Mesendoderm (in vitro differentiated cells): ENCODE measurements around the gene KREMEN2.

Experiments
- DNase-seq: peaks from one replicate; pipeline ENCODE4 v3.0.0; 2013
- H2AK5ac ChIP-seq: 2 replicates; pipeline ENCODE4 v1.6.1; 2013; ENCODE audit warnings: low read length, inconsistent platforms
- H2BK120ac ChIP-seq: 2 replicates; pipeline ENCODE4 v1.6.1; 2013; ENCODE audit warnings: low read depth, mild to moderate bottlenecking, low read length, moderate library complexity, mixed read lengths
- H2BK15ac ChIP-seq: replicated peaks from 2 replicates; pipeline ENCODE4 v1.6.1; 2013; ENCODE audit warnings: low read depth, mild to moderate bottlenecking, moderate library complexity
- H2BK5ac ChIP-seq: 2 replicates; pipeline ENCODE4 v1.6.1; 2013; ENCODE audit warnings: low read length, inconsistent platforms
- H3K18ac ChIP-seq: 2 replicates; pipeline ENCODE4 v1.6.1; 2013; ENCODE audit warnings: mild to moderate bottlenecking, low read length, mixed read lengths
- H3K23ac ChIP-seq: one replicate; pipeline ENCODE4 v1.6.1; 2013; ENCODE audit warnings: low read length
- H3K27ac ChIP-seq: 2 replicates; pipeline ENCODE4 v1.5.1; 2013; ENCODE audit warnings: low read depth, mild to moderate bottlenecking, inconsistent platforms, low read length, moderate library complexity
- H3K27me3 ChIP-seq: 2 replicates; pipeline ENCODE4 v1.6.1; 2013; ENCODE audit warnings: low read length, control low read depth, mild to moderate bottlenecking, inconsistent platforms; ENCODE audit not compliant: insufficient read depth, poor library complexity
- H3K36me3 ChIP-seq: 2 replicates; pipeline ENCODE4 v1.6.1; 2013; ENCODE audit warnings: low read length, inconsistent platforms; ENCODE audit not compliant: control insufficient read depth, insufficient read depth
- H3K4ac ChIP-seq: one replicate; pipeline ENCODE4 v1.6.1; 2013; ENCODE audit warnings: low read depth, mild to moderate bottlenecking, low read length, moderate library complexity
- H3K4me1 ChIP-seq: 2 replicates; pipeline ENCODE4 v1.6.1; 2013; ENCODE audit warnings: low read depth, low read length, inconsistent platforms; ENCODE audit not compliant: control insufficient read depth
- H3K4me2 ChIP-seq: 2 replicates; pipeline ENCODE4 v1.6.1; 2013; ENCODE audit warnings: low read length
- H3K4me3 ChIP-seq: 2 replicates; pipeline ENCODE4 v1.5.1; 2013; ENCODE audit warnings: mild to moderate bottlenecking, low read length
- H3K56ac ChIP-seq: one replicate; pipeline ENCODE4 v1.6.1; 2013; ENCODE audit warnings: low read length
- H3K79me1 ChIP-seq: 2 replicates; pipeline ENCODE4 v1.6.1; 2013; ENCODE audit warnings: low read length, inconsistent platforms
- H3K79me2 ChIP-seq: 2 replicates; pipeline ENCODE4 v1.6.1; 2013; ENCODE audit warnings: mild to moderate bottlenecking, low read length; ENCODE audit not compliant: control insufficient read depth, insufficient read depth
- H3K9ac ChIP-seq: 2 replicates; pipeline ENCODE4 v1.6.1; 2013; ENCODE audit warnings: low read length, inconsistent platforms
- H4K5ac ChIP-seq: one replicate; pipeline ENCODE4 v1.6.1; 2013; ENCODE audit warnings: low read length
- H4K8ac ChIP-seq: one replicate; pipeline ENCODE4 v1.6.1; 2013; ENCODE audit warnings: low read depth, mild to moderate bottlenecking, control low read depth, low read length, moderate library complexity
- WGBS: extraction: QIAGEN DNeasy Blood & Tissue Kit; methylation state at CpG from one replicate; pipeline ENCODE4 v1.1.7; 2013; ENCODE audit warnings: low lambda C conversion rate, missing lambda C conversion rate; ENCODE audit not compliant: insufficient coverage; ENCODE audit errors: extremely low coverage; 5-methylcytosine and 5-hydroxymethylcytosine counted together

KREMEN2 gene

DNA sequence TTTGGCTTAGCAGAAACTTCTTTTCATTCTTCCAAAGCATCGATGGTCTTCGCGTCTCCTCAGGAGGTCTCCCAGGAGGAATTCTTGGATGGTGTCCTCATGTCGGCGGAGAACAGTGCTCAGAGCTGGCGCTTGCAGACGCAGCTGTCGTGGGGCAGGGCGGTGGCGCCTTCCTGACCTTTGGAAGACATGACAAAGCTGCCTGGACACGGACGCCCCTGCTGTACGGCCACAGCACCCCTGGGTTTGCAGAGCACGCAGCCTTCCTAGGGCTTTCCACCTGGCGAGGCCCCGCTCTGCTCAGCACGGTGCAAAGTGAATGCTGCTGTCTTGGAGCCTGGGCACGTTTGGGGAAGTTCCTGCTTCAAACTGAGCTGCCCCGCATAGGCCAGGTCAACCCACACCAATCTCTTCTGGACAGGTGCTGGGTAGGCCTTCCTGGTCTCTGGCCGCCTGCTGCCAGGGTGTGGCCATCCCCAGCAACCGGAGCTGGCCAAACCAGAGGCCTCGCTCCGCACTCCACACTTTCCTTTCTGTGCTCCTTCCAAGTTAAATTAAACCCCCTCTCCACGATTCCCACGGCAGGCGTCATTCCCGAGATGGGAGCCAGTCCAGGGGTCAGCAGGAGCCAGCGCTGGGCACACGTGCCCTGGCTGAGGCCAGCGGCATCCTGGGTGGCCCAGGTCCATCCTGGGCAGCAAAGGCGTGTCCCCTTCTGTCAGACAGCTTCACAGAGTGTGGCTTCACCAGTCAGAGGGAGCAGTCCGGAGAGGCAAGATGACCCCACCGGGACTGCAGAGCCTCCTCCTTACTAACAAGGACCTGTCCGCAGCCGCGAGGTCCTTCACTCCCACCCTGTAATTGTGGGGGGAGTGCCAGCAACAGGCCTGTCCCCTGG lies 15.0 kb upstream of the KREMEN2 start:
- H3K9ac ChIP-seq: no peak overlapping the region
- no peak overlapping the region for H2BK5ac ChIP-seq
- no peak overlapping the region for H2AK5ac ChIP-seq
- no peak overlapping the region for H3K4me3 ChIP-seq
- no peak overlapping the region for H2BK15ac ChIP-seq
- no peaks in the 10 kb centered on the region for H3K27me3 ChIP-seq
- H3K79me1 ChIP-seq: no peaks in the 10 kb centered on the region
- H3K4ac ChIP-seq: no peak overlapping the region
- no peak overlapping the region for H3K27ac ChIP-seq
- no peak overlapping the region for H2BK120ac ChIP-seq
- H3K36me3 ChIP-seq: no peaks in the 10 kb centered on the region
- no peaks in the 10 kb centered on the region for H3K79me2 ChIP-seq
- H3K18ac ChIP-seq: no peak overlapping the region
- no CpG with 5 or more reads among the region's 36 CpGs for WGBS
- H3K23ac ChIP-seq: no peak overlapping the region
- no peak for DNase-seq
- H3K56ac ChIP-seq: no peak overlapping the region
- H4K8ac ChIP-seq: no peak overlapping the region
- peaks cover 3% of the 10 kb centered on the region for H3K4me1 ChIP-seq
- no peak overlapping the region for H4K5ac ChIP-seq
- no peak overlapping the region for H3K4me2 ChIP-seq

DNA sequence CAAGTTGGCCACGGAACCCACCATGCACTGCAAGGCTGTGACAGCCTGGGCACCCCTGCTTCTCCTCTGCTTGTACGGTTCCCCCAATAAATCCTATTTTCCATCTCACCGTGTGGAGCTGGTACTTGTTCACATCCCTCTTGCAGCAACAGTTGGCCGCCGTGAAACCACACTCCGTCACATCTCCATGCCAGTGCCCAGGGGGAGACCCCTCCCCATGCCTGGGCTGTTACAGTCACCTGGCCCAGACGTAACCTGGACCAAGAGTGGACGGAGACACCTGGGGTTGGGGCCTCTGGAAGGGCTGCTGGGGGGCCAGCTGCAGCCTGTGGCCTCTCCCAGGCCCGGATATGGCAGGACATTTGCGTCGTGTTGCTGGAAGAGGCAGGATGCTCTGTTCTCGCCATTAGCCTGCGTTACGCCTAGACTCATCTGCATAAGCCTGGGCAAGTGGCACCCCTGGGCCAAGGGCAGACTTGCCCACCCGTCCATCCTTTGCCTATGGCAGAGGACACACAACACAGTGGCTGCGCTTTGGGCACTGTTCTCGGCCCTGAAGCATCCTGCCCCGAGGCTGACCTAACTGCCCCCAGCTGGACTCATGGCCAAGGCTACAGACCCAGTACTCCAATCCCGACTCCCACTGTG lies 14.2 kb upstream of the KREMEN2 start:
- Histone ChIP-seq H4K5ac (no peak overlapping the region), H3K4me1 (peaks cover 3% of the 10 kb centered on the region), H3K4me2 (no peak overlapping the region), H2BK5ac (no peak overlapping the region), H3K9ac (no peak overlapping the region), H2AK5ac (no peak overlapping the region), H2BK15ac (no peak overlapping the region), H3K4me3 (no peak overlapping the region), H2BK120ac (no peak overlapping the region), H3K36me3 (no peaks in the 10 kb centered on the region), H4K8ac (no peak overlapping the region), H3K79me1 (no peaks in the 10 kb centered on the region), H3K18ac (no peak overlapping the region), H3K27me3 (no peaks in the 10 kb centered on the region), H3K4ac (no peak overlapping the region), H3K79me2 (no peaks in the 10 kb centered on the region), H3K23ac (no peak overlapping the region), H3K56ac (no peak overlapping the region), H3K27ac (no peak overlapping the region)
- no CpG with 5 or more reads among the region's 19 CpGs for WGBS
- no peak for DNase-seq

DNA sequence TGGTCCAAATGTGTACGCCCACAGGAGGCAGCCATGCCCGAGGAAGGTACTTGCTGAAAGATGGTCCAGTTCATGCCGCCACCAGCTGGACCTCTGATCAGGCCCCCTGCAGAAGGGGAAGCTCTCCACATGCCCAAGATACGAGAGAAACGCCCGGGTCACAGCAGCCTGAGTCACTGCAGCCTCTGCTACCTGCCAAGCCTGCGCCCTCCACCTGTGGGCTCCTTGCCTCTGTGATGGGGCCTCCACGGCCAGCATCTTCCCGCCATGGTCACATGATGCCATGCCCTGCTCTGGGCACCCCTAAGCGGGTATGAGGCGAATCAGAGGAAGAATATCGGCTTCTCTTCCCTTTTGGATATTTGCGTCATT lies 13.7 kb upstream of the KREMEN2 start:
- Histone ChIP-seq H3K79me2 (no peaks in the 10 kb centered on the region), H3K4me2 (no peak overlapping the region), H4K8ac (no peak overlapping the region), H3K27me3 (no peaks in the 10 kb centered on the region), H3K27ac (no peak overlapping the region), H3K4me3 (no peak overlapping the region), H2BK15ac (no peak overlapping the region), H3K9ac (no peak overlapping the region), H2AK5ac (no peak overlapping the region), H4K5ac (no peak overlapping the region), H3K18ac (no peak overlapping the region), H3K79me1 (no peaks in the 10 kb centered on the region), H3K4me1 (peaks cover 3% of the 10 kb centered on the region), H3K56ac (no peak overlapping the region), H3K4ac (no peak overlapping the region), H3K36me3 (no peaks in the 10 kb centered on the region), H2BK120ac (no peak overlapping the region), H3K23ac (no peak overlapping the region), H2BK5ac (no peak overlapping the region)
- no CpG with 5 or more reads among the region's 13 CpGs for WGBS
- DNase-seq: no peak

DNA sequence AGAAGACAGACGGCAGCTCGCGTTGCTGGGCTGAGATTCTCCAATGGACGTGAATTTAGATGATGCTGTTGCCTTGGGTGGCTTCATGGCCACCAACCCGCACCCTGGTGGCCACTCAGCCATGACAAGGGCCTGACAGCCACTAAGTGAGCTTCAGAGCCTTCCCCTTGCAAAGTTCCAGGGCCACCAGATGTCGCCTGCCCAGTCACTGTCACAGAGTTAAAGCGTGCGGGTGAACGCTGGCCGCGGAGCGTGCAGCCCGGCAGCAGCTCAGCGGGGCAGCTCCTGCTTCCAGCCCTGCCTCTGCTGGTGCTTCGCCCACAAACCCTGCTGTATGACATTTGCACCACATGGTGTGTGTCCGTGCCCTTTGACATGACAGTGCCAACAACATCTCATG lies 13.3 kb upstream of the KREMEN2 start:
- no peak overlapping the region for H3K27ac ChIP-seq
- no peak overlapping the region for H2BK5ac ChIP-seq
- H3K36me3 ChIP-seq: no peaks in the 10 kb centered on the region
- no peak overlapping the region for H3K18ac ChIP-seq
- H3K79me2 ChIP-seq: no peaks in the 10 kb centered on the region
- H3K4me1 ChIP-seq: peaks cover 3% of the 10 kb centered on the region
- H3K9ac ChIP-seq: no peak overlapping the region
- no peak overlapping the region for H3K56ac ChIP-seq
- no peak overlapping the region for H4K5ac ChIP-seq
- no peak overlapping the region for H3K4ac ChIP-seq
- DNase-seq: no peak
- H3K27me3 ChIP-seq: no peaks in the 10 kb centered on the region
- H2BK15ac ChIP-seq: no peak overlapping the region
- no peak overlapping the region for H2AK5ac ChIP-seq
- H4K8ac ChIP-seq: no peak overlapping the region
- H3K23ac ChIP-seq: no peak overlapping the region
- WGBS: no CpG with 5 or more reads among the region's 16 CpGs
- H2BK120ac ChIP-seq: no peak overlapping the region
- no peak overlapping the region for H3K4me3 ChIP-seq
- H3K4me2 ChIP-seq: no peak overlapping the region
- no peaks in the 10 kb centered on the region for H3K79me1 ChIP-seq

DNA sequence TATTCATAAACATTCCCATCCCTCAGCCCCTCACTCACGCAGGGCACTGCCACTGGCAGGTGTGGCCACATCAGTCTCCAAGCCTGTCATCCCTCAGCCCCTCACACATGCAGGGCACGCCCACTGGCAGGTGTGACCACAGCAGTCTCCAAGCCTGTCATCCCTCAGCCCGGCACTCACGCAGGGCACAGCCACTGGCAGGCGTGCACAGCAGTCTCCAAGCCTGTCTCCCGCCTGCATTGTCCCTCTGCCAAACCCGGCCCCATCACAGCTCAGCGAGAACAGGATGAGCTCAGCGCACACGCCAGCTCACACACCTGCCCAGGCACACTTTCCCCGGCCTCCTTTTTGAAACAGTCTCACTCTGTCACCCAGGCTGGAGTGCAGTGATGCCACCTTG lies 11.4 kb upstream of the KREMEN2 start:
- WGBS: no CpG with 5 or more reads among the region's 11 CpGs
- Histone ChIP-seq H3K27ac (no peak overlapping the region), H3K4me2 (no peak overlapping the region), H3K36me3 (no peaks in the 10 kb centered on the region), H3K27me3 (no peaks in the 10 kb centered on the region), H3K56ac (no peak overlapping the region), H3K79me1 (no peaks in the 10 kb centered on the region), H2BK5ac (no peak overlapping the region), H2BK15ac (no peak overlapping the region), H3K18ac (no peak overlapping the region), H4K5ac (no peak overlapping the region), H3K4ac (no peak overlapping the region), H2BK120ac (no peak overlapping the region), H3K23ac (no peak overlapping the region), H3K9ac (no peak overlapping the region), H3K4me3 (no peak overlapping the region), H3K4me1 (peaks cover 8% of the 10 kb centered on the region), H2AK5ac (no peak overlapping the region), H3K79me2 (no peaks in the 10 kb centered on the region), H4K8ac (no peak overlapping the region)
- DNase-seq: no peak
